GM21723 (cell line): ENCODE results near the gene C11orf98.
"Not testable (repeated sequence)": the region's sequence is repeated elsewhere in the genome, so short reads cannot be mapped to it uniquely, and the experiment has no call there.

Experiments
- ATAC-seq: cut with Tn5 transposase; IDR thresholded peaks from one replicate; pipeline ENCODE4 v1.9.1; 2021; ENCODE audit warnings: mild to moderate bottlenecking, moderate library complexity; ENCODE audit not compliant: unreplicated experiment

The C11orf98 gene

GRCh38 chr11:62654297-62654696 lies 10.7 kb downstream of the C11orf98 start:
- no peak for ATAC-seq

- peak; percentile 23 for ATAC-seq
Observed at GRCh38 chr11:62652161-62653006, 12.6 kb downstream of the C11orf98 start.

- ATAC-seq = not testable (repeated sequence)
Observed at GRCh38 chr11:62650283-62650682, 14.7 kb downstream of the C11orf98 start.

- ATAC-seq = no peak
Observed at GRCh38 chr11:62649486-62649885, 15.5 kb downstream of the C11orf98 start.

- ATAC-seq = no peak
Observed at GRCh38 chr11:62648967-62649364, 16.0 kb downstream of the C11orf98 start.

GRCh38 chr11:62648185-62648966 lies 16.6 kb downstream of the C11orf98 start:
- ATAC-seq = no peak

GRCh38 chr11:62647609-62648005 lies 17.4 kb downstream of the C11orf98 start:
- no peak for ATAC-seq

GRCh38 chr11:62646825-62647608 lies 18.0 kb downstream of the C11orf98 start:
- ATAC-seq = no peak

- peak; percentile 89 for ATAC-seq
Observed at GRCh38 chr11:62645946-62646824, 18.8 kb downstream of the C11orf98 start, which contains the start of gene GANAB. TSS of gene GANAB (minus strand) at chr11:62646613. CDS start at chr11:62646599, 14 bp downstream.

- ATAC-seq = no peak
Observed at GRCh38 chr11:62645671-62645945, 19.4 kb downstream of the C11orf98 start.

- ATAC-seq = no peak
Observed at GRCh38 chr11:62644220-62644619, 20.8 kb downstream of the C11orf98 start.

- ATAC-seq = no peak
Observed at GRCh38 chr11:62632492-62632891, 32.5 kb downstream of the C11orf98 start.

- ATAC-seq = no peak
Observed at GRCh38 chr11:62627713-62628112, 37.3 kb downstream of the C11orf98 start.

GRCh38 chr11:62622476-62623089 lies 42.4 kb downstream of the C11orf98 start:
- ATAC-seq = no peak

GRCh38 chr11:62621567-62622470 lies 43.2 kb downstream of the C11orf98 start, which contains the start of gene B3GAT3:
TSS of gene B3GAT3 (minus strand) at chr11:62621986. CDS start at chr11:62621947, 39 bp downstream.
- peak; percentile 91 for ATAC-seq

- no peak for ATAC-seq
Observed at GRCh38 chr11:62621027-62621566, 43.9 kb downstream of the C11orf98 start.

- not testable (repeated sequence) for ATAC-seq
Observed at GRCh38 chr11:62616957-62617356, 48.1 kb downstream of the C11orf98 start.

GRCh38 chr11:62615521-62615920 lies 49.5 kb downstream of the C11orf98 start:
- ATAC-seq = no peak
